Stimulated activated CD4-positive, alpha-beta T cell treated with anti-CD3 and anti-CD28 coated beads, Interleukin-12 subunit alpha, Interleukin-12 subunit beta, amount 100 ng/mL, for 4 hours (primary cell): ENCODE data around the gene COPZ1.

Source experiments
- DNase-seq: peaks from one replicate; pipeline ENCODE4 v3.0.0-alpha.2; 2020

The COPZ1 gene

GRCh38 chr12:54379398-54380201, 54.7 kb downstream of the COPZ1 start:
- DNase-seq: peak; percentile 91

DNA sequence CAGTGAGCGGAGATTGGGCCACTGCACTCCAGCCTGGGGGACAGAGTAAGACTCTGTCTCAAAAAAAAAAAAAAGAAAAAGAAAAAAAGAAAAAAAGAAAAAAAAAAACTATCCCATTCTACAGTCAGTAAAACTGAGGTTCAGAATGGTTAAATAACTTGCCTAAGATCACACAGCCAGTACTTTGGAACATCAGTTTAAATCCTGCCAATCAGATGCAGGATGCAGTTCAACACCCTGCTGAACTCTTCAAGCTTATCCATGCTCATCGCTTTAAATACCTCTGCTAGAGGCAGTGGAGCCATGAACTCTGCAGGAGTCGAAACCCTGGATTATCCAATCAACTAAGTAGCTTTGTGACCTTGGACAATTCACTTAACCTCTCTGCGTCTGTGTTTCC, 56.2 kb downstream of the COPZ1 start:
- no peak for DNase-seq

DNA sequence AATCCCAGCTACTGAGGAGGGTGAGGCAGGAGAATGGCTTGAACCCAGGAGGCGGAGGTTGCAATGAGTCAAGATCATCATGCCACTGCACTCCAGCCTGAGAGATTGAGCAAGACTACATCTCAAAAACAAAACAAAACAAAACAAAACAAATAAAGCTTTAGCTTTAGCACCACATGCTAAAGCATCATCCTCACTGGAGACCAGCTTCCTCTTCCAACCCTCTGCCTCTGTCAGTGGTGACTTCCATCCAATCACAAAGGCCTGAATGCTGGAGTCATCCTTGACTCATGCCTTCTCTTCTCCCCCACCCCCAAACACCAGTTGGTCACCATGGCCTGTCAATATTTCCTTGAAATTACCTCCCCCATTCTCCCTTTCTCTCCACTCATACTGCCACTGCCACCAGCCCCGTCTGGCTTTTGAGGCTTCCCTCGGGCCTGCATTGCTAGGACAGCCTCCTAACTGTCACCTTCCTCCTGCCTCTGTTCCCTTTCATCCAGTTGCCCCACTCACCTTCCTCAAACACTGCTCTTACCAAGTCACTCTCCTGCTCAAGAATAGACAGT, 58.2 kb downstream of the COPZ1 start:
- DNase-seq: no peak

GRCh38 chr12:54384591-54385041, 59.7 kb downstream of the COPZ1 start, which contains the start of gene ZNF385A:
ZNF385A (minus strand) TSS chr12:54384733; CDS start chr12:54384514, 219 bp downstream.
- DNase-seq: no peak

- DNase-seq: no peak
Observed at GRCh38 chr12:54385251-54385914, 60.5 kb downstream of the COPZ1 start.

GRCh38 chr12:54386403-54387113, 61.6 kb downstream of the COPZ1 start:
- DNase-seq: no peak

DNA sequence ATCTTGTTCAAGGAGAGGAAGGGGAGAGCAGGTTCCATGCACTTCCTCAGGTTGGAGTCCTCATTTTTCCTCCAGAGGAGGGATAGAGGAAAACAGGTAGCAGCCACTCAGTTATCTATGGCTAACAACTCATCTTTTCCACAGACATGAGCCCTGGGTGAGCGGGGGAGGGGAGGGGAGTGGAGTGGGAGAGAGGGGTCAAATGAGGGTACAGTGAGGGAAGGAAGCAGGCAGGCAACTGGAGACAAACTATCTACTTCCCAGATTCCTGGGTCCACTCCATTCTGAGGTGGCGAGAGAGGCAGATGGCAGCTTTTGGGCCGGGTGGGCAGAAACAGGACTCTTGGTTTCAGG, 62.2 kb downstream of the COPZ1 start:
- no peak for DNase-seq

- DNase-seq: no peak
Observed at GRCh38 chr12:54388237-54389133, 63.6 kb downstream of the COPZ1 start.

DNA sequence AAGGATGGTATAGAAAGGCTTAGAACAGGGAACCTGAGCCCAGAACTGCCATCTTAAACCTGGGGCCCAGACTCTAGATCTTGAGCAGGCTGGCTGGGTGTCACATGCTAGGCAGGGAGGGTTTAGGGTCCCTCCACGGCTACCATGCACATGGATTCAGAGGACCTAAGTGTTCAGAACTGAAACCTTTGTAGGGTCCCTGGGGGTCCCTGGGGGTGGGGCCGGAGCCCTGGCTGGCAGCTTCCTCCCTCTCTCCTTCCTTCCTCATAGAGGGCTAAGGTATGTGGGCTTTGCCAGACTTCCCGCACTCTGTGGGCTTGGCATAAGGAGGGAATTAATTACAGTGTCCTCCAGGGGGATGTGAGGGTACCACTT, 64.2 kb downstream of the COPZ1 start:
- DNase-seq: no peak

DNA sequence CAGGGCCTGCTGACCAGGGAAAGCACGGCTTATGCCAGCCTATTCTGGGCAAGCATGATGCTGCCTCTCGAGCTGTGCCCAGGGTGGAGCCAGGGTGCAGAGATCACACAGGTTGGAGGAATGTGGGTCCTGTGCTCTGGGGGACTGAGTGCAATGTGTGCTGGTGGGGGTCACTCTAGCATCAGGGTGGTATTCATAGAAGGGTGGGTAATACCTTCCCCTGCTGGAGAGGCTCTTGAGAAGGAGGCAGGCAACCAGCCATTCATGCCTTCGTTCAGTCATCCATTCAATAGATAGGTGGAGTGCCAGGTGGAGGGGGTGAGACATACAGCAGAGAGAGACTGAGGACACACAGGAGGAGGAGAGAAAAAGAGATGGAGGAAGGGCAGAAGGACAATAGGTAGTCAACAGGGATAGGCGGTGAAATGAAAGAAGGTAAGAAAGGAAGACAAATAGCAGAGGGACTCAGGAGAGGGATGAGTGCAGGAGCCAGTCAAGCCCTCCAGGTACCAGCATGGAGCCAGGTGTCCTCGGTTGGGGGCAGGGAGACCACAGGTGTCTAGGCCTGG, 64.8 kb downstream of the COPZ1 start:
- no peak for DNase-seq

GRCh38 chr12:54390176-54390667, 65.3 kb downstream of the COPZ1 start:
- DNase-seq: no peak

- peak; percentile 66 for DNase-seq
Observed at GRCh38 chr12:54390668-54391551, 66.0 kb downstream of the COPZ1 start.

DNA sequence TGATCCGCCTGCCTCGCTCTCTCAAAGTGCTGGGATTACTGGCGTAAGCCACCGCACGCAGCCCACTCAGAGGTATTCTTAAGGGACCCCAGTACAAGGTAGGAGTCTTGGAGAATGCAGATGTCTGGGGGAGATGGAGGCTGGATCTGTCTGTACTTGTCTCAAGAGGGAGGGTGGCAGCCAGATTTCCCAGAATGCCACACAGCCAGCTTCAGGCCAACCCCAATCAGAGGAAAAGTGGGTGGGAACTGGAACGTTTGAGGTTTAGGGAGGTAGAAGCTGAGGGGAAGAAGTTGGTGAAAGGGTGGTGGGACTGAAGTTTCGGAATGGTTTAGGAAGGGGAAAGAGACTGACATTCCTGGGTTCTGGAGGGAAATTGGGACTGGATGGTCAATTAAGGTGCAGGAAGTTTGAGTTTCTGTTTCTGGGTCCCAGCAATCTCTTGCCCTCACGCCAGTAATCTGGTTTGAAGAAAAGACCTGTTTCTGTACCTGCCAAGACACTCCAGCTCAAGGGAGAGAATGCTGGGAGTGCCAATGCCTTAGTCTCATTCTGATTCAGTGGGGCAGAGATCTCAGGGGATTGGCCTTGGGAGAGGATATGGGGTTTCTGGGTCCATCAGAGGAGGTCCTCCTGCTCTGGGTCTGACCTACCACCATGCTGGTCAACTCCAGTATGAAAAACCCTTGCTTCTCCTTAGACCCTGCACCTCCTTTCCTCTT, 67.7 kb downstream of the COPZ1 start:
- no peak for DNase-seq

- no peak for DNase-seq
Observed at GRCh38 chr12:54393207-54393609, 68.3 kb downstream of the COPZ1 start.

DNA sequence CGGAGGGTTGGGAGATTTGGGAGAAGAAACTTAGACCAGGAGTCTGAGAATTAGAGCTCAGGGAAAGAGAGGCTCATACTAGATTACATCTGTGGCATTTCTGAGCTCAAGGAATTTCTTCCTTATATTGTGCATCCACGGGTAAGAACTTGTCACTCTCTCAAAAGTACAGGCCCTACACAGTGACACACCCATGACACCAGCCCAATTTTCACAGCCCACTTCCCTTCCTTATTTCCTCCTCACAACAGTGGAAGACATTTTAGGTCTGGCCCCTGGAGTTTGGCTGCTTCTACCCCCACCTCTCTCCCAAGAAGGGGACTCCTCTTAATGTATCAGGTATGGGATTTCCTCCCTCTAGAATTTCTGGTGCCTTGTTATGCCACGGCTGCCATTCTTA, 68.8 kb downstream of the COPZ1 start:
- no peak for DNase-seq

DNA sequence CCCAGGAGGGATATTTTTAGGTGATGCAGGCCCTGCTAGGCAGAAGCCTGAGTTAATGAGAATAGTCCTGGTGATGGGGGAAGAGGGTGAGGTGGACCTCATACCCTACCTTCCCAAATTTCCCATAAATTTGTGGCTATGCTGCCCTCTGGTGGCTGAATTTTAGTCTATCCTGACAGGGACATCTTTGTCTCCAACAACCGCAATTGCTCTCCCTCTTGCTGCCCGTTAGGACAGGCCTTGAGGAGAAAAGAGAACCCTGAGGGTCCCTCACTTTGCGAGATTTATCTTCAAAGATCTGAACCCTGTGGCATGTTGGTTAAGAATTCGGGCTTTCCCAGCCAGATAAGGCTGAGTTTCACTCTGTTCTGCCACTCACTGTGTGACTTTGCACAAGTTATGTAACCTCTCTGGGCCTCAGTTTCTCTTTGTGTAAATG, 69.4 kb downstream of the COPZ1 start:
- DNase-seq: peak; percentile 35

GRCh38 chr12:54394986-54395385, 70.1 kb downstream of the COPZ1 start:
- DNase-seq: no peak

DNA sequence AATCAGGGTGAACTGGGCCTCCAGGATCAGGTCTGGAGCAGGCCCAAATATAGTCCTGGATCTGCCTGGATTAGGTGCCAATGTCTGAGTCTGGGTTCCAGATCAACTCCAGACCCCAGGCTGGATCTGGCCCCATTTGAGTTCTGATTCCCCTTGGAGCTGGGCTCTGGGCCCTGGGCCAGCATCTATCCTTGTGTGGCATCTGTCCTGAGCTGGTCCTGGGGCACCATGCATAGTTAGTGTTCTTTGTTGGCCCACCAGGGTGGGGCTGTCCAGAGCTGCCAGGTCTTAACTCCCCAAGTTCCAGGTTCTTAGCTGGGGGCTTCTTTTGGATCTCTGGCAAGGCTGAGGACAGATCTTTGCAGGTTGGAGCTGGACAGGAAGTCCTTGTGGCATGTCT, 70.6 kb downstream of the COPZ1 start:
- no peak for DNase-seq

GRCh38 chr12:54397157-54397556, 72.2 kb downstream of the COPZ1 start:
- no peak for DNase-seq

DNA sequence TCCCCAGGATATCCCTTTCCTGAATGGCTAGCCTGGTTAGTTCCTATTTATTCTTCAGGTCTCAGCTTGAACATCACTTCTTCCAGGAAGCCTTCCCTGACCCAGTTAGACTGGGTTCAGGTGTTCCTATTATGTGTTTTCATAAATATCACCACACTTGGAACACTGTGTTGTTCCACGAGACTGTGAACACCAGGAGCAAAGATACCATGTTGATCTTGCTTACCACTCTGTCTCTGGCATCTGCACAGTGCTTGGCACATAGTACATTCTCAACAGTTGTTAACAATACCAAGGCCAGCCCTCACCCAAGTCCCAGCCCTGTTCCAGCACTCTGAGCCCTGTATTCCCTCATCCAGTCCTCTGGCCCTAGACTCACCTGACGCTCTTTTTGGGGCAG, 73.3 kb downstream of the COPZ1 start:
- no peak for DNase-seq
